Heart left ventricle (tissue), 13 donors: ENCODE results near the gene TOLLIP.

Experiments
- CTCF ChIP-seq, 12 donors: fragments of 200-600 bp; sonication (generic) in 4 of 12; IDR thresholded peaks; one replicate each; pipeline versions ENCODE4 v1.5.0 to v1.8.0; 2018 to 2022; ENCODE audit warnings: antibody characterized with exemption in 12 of 12, mild to moderate bottlenecking in 5 of 12
- POLR2A ChIP-seq, 2 donors: fragments of 450-650 bp; IDR thresholded peaks; one replicate each; pipeline ENCODE4 v1.6.1; 2017; ENCODE audit warnings: antibody characterized with exemption in 2 of 2, mild to moderate bottlenecking in 2 of 2, moderate library complexity in 2 of 2
- donor health status: ischemic (EF 13 %, LVEDD 7.1; RV severe dilation, severe dysfunction).
- donor health status: DM: no; HTN: yes; CAD: no.
- donor health status: DM: no; HTN: no; CAD: no.
- donor health status: ischemic (EF 25% LVEDD 6.9; RV normal size, moderate dysfunction).
- donor health status: ischemic (EF 25% LVEDD 5.7; RV mildly dilated, moderate dysfunction).
- donor health status: ischemic (EF 35%, LVEDD 5.7; RV mildly dilated, moderate dysfunction).
- donor health status: nonischemic (EF 11% LVEDD 7.7; RV severe dilation, severe dysfunction).
- donor health status: DM: yes; HTN: yes; CAD: no.
- donor health status: PGD.
- donor health status: ischemic (EF 29% LVEDD 5.4; RV normal size, mild dysfunction).
- donor health status: nonischemic (EF 23%, LVEDD 6.1; RV moderate dilation, normal function).

DNA sequence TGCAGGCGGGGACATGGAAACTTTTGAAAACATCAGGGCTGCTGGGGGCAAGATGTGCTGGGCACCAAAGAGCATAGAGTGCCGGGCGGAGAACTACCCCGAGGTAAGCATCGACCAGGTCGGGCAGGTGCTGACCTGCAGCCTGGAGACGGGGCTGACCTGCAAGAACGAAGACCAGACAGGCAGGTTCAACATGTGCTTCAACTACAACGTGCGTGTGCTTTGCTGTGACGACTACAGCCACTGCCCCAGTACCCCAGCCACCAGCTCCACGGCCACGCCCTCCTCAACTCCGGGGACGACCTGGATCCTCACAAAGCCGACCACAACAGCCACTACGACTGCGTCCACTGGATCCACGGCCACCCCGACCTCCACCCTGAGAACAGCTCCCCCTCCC lies 67.1 kb downstream of the TOLLIP start:
- TF ChIP-seq CTCF (IDR thresholded peaks at IDR 0.05) (no peak), POLR2A (IDR thresholded peaks at IDR 0.05) (no peak)
